Thoracic aorta (tissue), 2 donors: ENCODE measurements around the gene STRN4. TPM values are rescaled to one million over a fixed set of nuclear protein-coding genes. Genes with fewer than 3 reads are reported as not detected.
A peak's percentile ranks its signal among the peaks of the same experiment; 100 is the strongest.

Source experiments
- ATAC-seq: fragments of 150-250 bp; one replicate; pipeline ENCODE4 v1.8.0; 2017; ENCODE audit warnings: low read depth; ENCODE audit not compliant: insufficient number of reproducible peaks, low FRiP score
- DNase-seq: peaks from one replicate; pipeline ENCODE4 v3.0.0-alpha.2; 2020; ENCODE audit warnings: low spot score
- H3K27ac ChIP-seq, 2 donors: fragments of 200-600 bp; sonication (generic); 1 replicate in 1 of 2; 2 replicates in 1 of 2; pipeline ENCODE4 v1.5.1; 2016; ENCODE audit warnings: mild to moderate bottlenecking in 2 of 2, moderate library complexity in 2 of 2
- H3K27me3 ChIP-seq: fragments of 200-600 bp; sonication (generic); replicated peaks from 2 replicates; pipeline ENCODE4 v1.6.0; 2016; ENCODE audit warnings: mild to moderate bottlenecking; ENCODE audit not compliant: insufficient read depth
- H3K36me3 ChIP-seq: fragments of 200-600 bp; sonication (generic); one replicate; pipeline ENCODE4 v1.5.1; 2016
- H3K4me1 ChIP-seq, 2 donors: fragments of 200-600 bp; sonication (generic); 1 replicate in 1 of 2; 2 replicates in 1 of 2; pipeline versions ENCODE4 v1.5.1 to v1.6.0; 2016; ENCODE audit warnings: low read depth in 2 of 2, mild to moderate bottlenecking in 1 of 2; ENCODE audit not compliant: control insufficient read depth in 1 of 2
- H3K4me3 ChIP-seq: fragments of 200-600 bp; sonication (generic); 2 replicates; pipeline ENCODE4 v1.5.1; 2016; ENCODE audit warnings: mild to moderate bottlenecking
- H3K9me3 ChIP-seq: fragments of 200-600 bp; sonication (generic); 2 replicates; pipeline ENCODE4 v1.5.1; 2016
- total RNA-seq, 2 donors: library from RNA; depleted of rRNA; stranded (reverse); fragments of >200 nt; gene quantifications; one replicate each; pipeline versions ENCODE4 v1.1.0 to v1.2.3, GENCODE V29; 2016
- TF ChIP-seq, protein P1 (sequence below): fragments of 200-600 bp; sonication (generic); IDR thresholded peaks from one replicate; pipeline ENCODE4 v1.5.1; 2019; ENCODE audit warnings: antibody characterized with exemption

The STRN4 gene
- total RNA-seq, 2 donors from 2014 or later, result 60.9 to 66.7 TPM

DNA sequence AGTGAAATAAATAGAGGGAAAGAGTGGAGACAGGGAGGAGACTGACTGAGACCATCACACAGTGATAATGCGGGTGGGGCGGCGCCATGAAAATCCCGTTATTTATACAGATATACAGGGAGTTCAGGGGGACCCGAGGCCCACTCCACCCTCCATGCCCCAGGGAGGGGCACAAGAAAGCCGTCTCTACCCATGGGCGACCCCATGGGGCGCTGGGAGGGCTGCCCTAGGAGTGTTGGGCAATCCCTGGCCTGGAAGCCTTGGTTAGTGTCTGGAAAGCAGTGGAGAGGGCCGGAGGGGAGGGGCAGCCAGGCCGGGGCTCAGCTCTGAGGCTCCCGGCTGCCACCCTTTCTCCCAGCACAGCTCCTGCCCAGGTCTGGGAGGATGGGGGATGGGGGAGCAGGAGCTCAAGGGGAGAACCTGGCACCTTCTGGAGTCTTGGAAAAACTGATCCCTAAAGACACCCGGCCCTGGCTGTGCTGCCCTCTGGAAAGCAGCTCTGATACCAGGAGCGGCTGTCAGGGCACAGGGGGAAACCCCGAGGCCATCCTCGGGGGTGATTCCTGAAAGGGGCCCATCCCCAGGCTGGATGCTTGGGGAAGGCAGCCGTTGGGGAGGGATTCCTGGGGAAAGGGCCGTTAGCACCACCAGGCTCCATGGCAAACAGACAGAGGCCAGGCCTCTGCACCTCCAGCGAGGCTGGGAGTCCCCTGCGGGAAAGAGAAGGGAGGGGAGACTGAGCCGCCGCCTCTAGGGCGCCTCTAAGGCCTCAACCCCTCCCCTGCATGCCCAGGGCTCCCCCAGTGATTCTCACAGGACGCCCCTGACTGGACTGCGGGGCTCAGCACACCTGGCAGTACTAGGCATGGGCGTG is 26.4 kb downstream of the STRN4 start:
- Histone ChIP-seq H3K36me3 (peaks cover 34% of the 10 kb centered on the region), H3K4me1 (peaks cover 14% of the 10 kb centered on the region in 2 donors), H3K9me3 (no peaks in the 10 kb centered on the region), H3K4me3 (no peak overlapping the region), H3K27ac (no peak overlapping the region), H3K27me3 (no peaks in the 10 kb centered on the region)
- TF ChIP-seq, protein P1, sequence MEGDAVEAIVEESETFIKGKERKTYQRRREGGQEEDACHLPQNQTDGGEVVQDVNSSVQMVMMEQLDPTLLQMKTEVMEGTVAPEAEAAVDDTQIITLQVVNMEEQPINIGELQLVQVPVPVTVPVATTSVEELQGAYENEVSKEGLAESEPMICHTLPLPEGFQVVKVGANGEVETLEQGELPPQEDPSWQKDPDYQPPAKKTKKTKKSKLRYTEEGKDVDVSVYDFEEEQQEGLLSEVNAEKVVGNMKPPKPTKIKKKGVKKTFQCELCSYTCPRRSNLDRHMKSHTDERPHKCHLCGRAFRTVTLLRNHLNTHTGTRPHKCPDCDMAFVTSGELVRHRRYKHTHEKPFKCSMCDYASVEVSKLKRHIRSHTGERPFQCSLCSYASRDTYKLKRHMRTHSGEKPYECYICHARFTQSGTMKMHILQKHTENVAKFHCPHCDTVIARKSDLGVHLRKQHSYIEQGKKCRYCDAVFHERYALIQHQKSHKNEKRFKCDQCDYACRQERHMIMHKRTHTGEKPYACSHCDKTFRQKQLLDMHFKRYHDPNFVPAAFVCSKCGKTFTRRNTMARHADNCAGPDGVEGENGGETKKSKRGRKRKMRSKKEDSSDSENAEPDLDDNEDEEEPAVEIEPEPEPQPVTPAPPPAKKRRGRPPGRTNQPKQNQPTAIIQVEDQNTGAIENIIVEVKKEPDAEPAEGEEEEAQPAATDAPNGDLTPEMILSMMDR, result no peak
- DNase-seq, result no peak
- no peak for ATAC-seq

DNA sequence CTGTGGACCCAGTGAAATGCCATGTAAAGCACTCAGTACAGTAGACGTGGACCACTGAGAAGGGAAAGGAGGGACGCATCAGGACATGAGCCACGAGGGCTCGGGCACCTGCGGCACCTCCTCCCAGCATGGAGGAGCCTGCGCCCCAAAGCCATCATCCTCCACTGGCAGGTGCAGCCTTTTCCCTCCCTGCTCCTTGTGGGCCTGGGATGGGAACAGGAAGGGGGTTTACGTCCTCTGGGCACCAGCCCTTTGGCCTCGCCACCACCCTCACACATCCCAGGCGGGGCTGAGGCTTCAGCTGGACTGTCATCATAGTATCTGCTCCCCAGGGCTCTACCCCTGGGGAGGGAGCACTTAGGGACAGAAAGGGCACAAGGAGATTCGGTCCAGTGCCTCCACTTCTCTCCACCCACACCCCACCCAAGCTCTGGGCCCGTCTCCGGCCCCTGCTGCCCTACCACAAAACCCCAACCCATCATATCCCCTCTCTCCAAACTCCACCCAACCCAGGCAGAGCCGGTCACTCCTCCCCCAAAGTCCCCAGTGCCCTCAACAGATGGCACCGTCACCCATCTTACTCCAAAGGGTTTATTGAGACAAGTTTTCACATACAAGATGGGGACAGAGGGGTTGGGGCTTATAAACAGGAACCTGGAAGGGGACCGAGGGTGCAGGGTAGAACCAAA is 27.2 kb downstream of the STRN4 start:
- TF ChIP-seq, protein P1, result no peak
- no peak overlapping the region for H3K4me3 ChIP-seq
- no peaks in the 10 kb centered on the region for H3K27me3 ChIP-seq
- ATAC-seq, result no peak
- H3K36me3 ChIP-seq, result peaks cover 26% of the 10 kb centered on the region
- DNase-seq, result no peak
- no peaks in the 10 kb centered on the region for H3K9me3 ChIP-seq
- peak overlapping the region in 1 of 2 donors; percentile 90 for H3K27ac ChIP-seq
- H3K4me1 ChIP-seq, result peaks cover 14 to 18% of the 10 kb centered on the region in 2 donors

DNA sequence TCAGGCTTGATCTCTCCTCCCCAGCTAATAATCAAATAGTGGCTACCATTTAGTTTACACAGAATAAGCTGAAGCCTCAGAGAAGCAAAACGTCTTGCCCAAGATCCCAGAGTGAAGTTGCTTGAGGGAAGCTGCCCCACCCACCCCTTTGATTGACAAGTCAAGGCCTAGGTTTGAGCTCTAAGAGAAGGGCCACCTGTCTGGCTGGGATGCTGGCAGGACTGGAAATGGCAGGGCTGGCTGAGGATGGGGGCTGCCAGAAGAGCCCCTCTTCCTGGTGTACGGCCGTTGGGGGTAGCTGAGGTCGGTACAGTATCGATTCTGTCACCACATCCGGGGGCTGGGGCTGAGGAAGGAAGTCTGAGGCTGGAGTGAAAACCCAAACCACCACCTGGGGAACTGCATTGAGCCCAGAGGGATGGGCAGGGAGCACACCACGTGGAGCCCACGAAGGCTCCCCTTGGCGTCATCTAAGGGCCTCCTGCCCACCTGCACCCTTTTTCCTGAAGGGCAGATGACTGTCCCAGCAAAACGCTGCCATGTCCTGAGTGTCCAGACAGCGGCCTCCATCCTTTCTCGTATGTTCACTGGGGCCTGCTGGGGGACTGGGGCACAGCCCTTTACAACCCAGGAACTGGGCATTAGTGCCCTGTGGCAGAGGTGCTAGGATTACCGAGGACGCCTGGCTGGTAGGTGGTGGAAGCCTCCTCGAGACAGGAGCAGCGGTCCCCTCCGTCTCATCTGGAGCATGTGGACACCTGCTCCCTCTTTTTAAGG is 27.9 kb downstream of the STRN4 start:
- Histone ChIP-seq H3K27ac (peak overlapping the region; percentile 85 to 90), H3K27me3 (no peaks in the 10 kb centered on the region), H3K36me3 (peaks cover 21% of the 10 kb centered on the region), H3K4me3 (peak overlapping the region; percentile 99), H3K9me3 (no peaks in the 10 kb centered on the region), H3K4me1 (peaks cover 14 to 21% of the 10 kb centered on the region in 2 donors)
- ATAC-seq, result no peak
- TF ChIP-seq, protein P1, result no peak
- DNase-seq, result no peak

DNA sequence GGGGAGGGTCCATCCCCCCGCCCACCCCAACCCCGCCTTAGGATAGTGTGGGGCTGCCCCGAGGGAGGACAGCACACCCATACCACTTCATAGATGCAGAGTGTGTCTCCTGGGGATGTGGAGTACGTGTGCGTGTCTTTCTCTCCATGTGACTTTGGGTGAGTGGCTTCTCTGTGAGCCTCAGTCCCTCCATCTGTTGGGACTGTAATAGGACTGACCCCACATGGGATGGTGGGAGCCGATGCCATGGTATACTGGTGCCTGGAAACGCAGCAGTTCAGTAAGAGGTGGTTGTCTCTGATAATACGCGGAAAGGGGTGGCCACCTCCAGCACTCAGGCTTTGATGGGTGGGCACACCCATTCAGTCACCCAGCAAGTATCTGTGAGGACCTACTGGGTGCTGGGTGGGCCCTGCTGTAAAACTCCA is 28.5 kb downstream of the STRN4 start:
- H3K27me3 ChIP-seq, result no peaks in the 10 kb centered on the region
- peak overlapping the region; percentile 85 to 90 for H3K27ac ChIP-seq
- ATAC-seq (no peak), DNase-seq (no peak)
- H3K9me3 ChIP-seq, result no peaks in the 10 kb centered on the region
- H3K4me3 ChIP-seq, result peak overlapping the region; percentile 99
- H3K36me3 ChIP-seq, result peaks cover 15% of the 10 kb centered on the region
- TF ChIP-seq, protein P1, result no peak
- H3K4me1 ChIP-seq, result peaks cover 14 to 25% of the 10 kb centered on the region in 2 donors
